CD4-positive, alpha-beta T cell treated with Interleukin-17A for 4 hours (primary cell): Measurements from ENCODE around the gene IL1A.

ENCODE experiments used
- DNase-seq: peaks from one replicate; pipeline ENCODE4 v3.0.0-alpha.2; 2020; ENCODE audit warnings: mixed read lengths

Gene IL1A

GRCh38 chr2:112817082-112817689, 32.9 kb upstream of the IL1A start:
- no peak for DNase-seq

DNA sequence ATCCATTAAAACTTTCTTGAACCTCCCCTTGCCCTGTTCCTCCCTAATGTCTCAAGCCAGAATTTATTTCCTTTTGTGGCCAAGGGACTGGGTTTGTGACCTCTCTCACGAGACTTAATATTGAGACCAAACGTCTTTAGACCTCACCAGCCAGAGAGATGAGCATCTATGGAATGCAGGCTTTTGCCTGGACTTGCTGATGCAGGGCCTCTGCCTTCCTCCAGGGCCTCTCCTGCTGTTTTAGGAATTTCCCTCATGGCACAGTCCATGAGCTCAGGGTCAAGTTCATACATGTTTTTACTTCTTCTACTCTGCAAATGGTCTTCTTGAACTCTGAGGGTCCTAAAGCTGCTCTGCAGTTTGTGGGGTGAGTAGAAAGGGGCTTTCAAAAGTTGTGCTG, 30.0 kb upstream of the IL1A start:
- DNase-seq = no peak

- no peak for DNase-seq
Observed at GRCh38 chr2:112813280-112813966, 29.1 kb upstream of the IL1A start.

GRCh38 chr2:112812318-112813267, 28.3 kb upstream of the IL1A start:
- DNase-seq = no peak

DNA sequence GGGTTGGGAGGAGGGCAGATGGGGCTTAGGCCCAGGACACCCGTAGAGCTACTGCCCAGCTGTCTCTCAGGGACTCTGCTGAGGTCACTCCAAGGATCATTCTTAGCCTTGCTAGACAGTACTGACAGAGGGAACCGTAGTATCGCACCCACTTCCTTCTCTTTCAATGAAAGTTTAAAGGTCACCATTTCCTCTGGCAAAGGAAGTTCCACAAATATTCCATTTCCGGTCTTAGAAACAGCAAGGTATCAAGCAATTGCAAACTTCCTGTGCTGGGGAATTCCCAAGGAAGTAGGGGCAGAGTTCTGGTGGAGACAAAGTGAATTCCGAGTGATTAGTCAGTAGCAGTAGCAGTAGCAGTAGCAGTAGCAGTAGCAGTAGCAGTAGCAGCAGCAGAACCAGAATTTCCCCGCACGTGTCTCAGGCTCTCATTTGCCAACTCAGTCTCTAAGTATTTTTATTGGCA, 27.6 kb upstream of the IL1A start:
- no peak for DNase-seq

DNA sequence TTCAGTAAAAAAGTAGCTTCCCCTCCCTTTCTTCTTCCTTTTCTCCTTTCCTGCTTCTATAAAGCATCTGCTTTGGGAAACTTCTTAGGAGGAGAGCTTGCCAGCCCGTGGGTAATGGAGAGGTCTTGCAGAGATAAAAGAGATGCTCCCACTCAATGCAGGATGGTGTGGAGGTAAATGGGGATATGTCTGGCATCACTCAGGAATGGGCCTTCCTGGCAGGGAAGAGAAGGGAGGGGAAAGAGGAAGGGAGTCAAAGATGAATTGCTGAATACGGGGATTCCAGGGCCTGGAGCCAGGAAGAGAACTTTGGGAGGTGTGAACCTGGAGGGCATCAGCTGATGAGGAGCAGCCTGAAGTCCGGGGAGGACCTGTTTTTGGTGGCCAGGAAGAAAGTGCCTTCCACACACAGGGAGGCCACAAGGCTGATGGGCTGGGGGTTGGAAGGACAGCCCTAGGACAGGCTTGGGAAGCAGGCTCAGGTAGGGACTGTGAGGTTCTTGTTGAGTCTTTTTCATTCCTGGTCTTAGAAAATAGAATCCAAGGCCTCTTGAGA, 27.1 kb upstream of the IL1A start:
- no peak for DNase-seq

DNA sequence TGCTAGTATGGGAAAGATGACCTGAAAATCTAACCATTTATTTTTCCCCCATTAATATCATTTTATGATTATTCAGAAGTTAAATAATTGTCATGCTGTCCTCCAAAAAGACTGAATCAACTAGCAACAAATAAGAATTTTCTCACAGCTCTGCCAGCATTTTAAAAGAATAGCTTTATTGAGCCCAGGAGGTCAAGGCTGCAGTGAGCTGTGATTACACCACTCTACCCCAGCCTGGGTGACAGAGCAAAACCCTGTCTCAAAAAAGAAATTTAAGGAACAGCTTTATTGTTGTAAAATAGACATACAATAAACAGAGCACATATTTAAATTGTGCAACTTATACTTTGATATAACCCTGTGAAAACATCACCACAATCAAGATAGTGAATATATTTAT, 24.8 kb upstream of the IL1A start:
- DNase-seq = no peak

DNA sequence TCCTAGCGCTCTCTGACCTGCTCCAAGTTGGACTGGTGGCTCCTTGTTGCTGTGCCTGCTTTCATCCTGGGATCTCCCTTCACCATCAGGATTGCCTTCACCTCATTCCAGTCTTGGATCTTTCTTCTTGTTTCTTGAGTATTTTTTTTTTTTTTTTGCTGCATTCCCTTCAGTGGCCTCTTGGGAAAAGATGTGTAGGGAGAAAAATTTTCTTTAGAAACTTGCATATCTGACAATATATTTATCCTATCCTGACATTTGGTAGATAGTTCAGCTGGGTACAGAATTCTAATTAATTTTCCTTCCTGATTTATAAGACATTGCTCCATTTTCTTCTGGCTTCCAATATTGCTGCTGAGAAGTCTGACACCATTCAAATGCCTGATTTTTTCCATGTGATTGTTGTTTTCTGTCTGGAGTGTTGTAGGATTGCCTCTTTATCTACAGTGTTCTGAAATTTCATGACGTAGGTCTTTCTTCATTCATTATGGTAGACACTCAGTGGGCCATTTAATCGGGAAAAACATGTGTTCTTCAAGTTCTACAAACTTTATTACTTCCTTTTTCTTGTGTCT, 23.0 kb upstream of the IL1A start:
- no peak for DNase-seq

- DNase-seq = no peak
Observed at GRCh38 chr2:112805542-112805941, 21.2 kb upstream of the IL1A start.

- DNase-seq = no peak
Observed at GRCh38 chr2:112803691-112804521, 19.6 kb upstream of the IL1A start.

DNA sequence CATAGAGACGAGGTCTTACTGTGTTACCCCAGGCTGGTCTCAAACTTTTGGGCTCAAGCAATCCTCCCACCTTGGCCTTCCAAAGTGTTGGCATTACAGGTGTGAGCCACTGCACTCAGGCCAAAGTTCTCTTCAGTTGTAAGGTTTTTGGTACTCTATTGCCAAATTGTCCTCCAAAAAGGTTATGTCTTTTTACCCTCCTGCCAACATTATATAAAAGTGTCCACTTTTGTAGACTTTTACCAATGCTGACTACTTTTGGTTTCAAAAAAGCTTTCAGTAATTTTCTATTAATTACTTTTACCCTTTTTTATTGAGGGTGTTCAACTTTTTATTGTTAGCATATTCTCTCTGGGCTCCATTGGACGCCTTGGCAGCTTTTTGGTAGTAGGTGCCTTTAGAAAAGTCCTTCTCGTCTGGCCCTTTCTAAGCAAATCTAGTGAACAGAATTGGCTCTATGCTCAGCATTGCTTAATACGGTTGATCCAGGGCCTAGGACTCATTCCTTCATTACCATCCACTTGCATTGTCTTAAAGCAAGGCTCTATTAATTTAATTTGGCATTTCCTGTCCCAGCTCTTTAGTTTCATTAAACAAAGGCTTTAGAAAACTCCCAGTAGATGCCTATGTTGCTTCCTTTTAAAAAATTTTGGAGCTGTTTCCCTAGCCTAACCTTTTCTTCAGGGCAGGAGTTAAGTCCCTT, 16.7 kb upstream of the IL1A start:
- no peak for DNase-seq

DNA sequence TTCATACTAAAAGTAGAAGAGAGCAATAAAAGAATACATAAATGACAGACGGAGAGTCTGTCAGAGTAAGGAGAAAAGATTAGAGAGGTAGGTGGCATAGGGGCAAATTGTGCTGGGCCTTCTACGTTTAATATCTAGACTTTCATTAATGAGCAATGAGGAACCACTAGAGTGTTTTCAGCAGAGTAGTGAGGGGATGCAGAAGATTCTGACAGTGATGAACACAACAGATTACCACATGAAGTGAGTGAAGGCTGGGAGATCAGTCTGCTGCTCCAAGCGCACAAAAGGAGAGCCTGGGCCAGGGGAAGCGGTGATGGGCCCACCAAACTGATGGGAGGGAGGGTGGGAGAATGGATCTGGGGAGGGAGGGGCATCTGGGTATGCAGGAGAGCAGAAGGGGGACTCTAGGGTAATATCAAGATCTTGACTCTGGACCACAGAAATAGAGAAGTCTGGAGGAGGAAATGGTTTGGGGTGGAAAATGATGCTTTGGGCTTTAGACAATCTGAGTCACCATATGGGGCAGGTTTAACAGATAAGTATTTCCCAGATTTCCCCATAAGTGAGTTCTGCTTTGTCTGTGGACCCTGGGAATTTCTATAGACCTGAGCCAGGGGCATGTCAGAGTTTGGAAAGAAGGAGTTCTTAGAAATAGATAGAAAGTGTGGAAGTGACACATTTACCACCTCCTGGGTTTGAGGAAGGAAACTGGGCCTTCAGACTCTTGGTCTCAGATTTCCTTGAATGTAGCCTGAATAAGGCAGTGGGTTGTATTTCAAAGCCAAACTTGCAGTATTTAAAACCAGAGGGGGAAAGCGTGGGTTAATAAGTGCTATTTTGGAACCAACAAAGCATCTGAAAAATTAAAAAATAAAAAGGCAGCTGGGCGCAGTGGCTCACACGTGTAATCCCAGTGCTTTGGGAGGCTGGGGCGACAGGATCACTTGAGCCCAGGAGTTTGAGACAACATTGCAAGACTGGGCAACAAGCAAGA, 15.0 kb upstream of the IL1A start:
- no peak for DNase-seq

DNA sequence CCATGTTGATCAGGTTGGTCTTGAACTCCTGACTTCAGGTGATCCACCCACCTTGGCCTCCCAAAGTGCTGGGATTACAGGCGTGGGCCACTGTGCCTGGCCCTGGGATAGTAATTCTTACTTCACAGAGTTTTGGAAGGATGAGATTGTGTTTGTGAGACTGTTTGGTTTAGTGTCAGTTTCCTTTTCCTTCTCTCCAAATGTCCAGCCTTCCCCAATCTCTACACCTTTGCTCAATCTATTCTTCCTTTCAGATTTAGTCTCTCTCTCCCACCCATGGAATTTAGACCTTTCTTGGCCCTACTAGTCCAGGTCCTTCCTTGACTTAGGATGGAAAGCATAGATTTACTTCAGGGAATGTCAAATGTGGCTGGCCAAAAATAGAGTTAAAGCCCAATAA, 12.2 kb upstream of the IL1A start:
- DNase-seq = no peak

DNA sequence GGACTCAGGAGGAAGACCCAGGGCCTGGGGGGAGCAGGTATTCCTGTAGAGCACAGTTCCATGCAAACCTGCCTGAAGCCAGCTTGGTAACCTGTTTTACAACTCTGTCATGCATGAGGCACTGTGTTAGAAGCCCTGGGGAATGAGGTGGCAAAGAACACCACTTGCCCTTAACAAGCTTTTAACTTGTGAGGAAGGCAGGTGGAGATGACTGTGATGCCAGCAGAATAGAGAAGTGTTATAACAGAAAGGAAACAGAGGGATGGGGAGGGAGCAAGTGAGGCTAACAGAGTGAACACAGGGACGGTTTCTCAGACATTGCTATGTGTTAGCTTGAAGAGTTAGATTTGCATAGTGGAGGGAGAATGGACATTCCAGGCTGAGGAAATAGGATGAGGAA, 11.5 kb upstream of the IL1A start:
- no peak for DNase-seq

- no peak for DNase-seq
Observed at GRCh38 chr2:112794841-112795240, 10.5 kb upstream of the IL1A start.

DNA sequence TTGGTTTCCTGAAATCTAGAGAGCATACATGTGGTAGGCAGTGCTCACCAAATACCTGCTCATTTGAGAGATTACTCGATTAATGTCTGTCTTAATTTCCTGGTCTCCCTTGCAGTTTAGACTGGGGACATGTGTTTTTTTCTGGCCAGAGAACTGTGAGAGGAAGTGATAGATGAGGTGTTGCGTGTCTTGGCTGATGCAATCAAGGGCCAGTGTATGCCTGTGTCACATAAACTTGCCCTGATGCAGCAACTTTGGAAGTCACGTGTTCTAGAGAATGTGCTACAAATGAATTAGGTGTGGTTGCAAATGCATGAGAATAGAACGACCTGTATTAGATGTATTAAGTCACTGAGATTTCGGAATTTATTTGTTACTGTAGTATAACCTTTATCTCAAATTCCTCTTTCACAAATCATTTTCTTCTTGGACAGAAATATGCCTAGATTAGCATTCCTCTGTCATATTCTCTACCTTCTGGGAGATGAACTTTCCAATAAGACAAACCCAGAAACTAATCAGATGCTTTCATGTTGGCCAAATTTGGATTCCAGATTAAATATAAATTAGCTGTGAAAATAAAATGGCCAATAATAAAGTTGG, 9.9 kb upstream of the IL1A start:
- DNase-seq = no peak

DNA sequence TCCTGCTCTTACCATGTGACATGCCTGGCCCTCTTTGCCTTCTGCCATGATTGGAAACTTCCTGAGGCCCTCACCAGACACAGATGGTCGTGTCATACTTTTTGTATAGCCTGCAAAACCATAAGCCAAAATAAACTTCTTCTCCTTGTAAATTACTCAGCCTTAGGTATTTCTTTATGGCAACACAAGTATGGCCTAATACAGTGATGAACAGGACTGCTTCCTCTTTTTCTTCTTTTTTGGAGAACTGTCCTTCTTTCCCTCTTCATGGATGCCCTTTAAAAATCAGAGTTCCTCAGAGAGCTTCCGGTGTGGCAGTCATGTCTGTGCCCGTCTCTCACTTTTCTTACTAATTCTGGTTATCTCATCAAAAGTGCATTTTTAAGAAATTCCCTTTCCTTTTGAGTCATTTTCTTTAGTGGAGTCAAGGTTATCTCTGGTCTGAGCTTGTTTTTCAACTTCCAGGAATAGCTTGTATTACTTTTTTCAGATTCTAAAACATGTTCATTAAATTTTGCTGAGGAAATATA, 9.2 kb upstream of the IL1A start:
- DNase-seq = no peak

DNA sequence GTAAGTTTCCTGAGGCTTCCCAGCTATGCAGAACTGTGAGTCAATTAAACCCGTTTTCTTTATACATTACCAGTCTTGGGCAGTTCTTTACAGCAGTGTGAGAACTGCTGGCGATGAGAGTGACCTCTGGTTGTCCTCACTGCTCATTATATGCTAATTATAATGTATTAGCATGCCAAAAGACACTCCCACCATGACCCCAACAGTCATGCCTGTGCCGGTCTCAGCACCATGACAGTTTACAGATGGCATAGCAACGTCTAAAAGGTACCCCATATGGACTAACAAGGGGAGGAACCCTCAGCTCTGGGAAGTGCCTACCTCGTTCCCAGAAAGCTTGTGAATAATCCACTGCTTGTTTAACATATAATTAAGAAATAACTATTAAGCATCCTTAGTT, 8.1 kb upstream of the IL1A start:
- DNase-seq = no peak

DNA sequence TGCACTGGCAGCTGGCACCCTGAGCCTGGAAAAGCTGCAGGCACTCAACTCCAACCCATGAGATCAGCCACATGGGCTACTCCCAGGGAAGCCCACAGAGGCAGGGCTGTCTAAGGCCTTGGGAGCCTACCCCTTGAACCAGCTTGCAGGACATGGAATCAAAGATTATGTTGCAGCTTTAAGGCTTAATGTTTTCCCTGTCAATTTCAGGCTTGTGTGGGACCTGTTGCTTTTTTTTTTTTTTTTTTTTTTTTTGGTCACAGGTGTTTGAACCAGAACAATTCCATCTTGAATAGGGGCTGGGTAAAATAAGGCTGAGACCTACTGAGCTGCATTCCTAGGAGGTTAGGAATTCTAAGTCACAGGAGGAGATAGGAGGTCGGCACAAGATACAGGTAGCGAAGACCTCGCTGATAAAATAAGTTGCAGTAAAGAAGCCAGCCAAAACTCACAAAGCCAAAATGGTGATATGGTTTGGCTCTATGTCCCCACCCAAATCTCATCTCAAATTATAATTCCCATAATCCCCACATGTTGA, 7.5 kb upstream of the IL1A start:
- DNase-seq = no peak
